GM18907 (cell line): ENCODE data around the gene GALNT3.

Experiments used
- ATAC-seq: cut with Tn5 transposase; IDR thresholded peaks from one replicate; pipeline ENCODE4 v1.9.1; 2021; ENCODE audit warnings: mild to moderate bottlenecking, moderate library complexity; ENCODE audit not compliant: unreplicated experiment

Gene GALNT3

GRCh38 chr2:165793779-165794535, at the start of gene GALNT3:
GALNT3 (minus strand) TSS chr2:165794247; CDS start chr2:165770700, 23,547 bp downstream.
- peak; percentile 36 for ATAC-seq

- ATAC-seq: no peak
Measured at GRCh38 chr2:165843351-165843750, 49.3 kb upstream of the GALNT3 start.

DNA sequence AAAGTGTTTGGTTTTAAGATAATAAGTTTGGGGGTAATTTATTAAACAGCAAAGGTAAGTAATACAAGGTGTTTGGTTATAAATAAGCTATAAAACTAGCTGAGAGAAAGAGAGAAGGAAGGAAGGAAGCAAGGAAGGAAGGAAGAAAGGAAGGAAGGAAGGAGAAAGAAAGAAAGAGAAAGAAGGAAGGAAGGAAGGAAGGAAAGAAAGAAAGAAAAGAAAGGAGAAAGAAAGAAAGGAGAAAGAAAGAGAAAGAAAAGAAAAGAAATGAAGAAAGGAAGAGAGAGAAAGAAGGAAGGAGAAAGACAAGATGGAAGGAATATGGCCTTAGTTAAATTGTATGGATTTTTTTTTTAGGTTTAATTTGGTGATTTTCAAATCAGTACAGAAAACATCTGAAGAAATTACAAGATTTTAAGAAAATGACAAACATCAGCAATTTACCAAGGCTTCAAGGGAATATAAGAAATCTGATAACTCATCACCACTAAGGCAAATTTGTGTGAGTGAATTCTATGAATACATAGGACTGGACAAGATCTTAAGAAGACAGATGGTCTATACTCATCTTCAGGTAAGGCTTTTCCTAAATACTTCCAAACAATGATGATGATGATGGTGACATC, 46.4 kb upstream of the GALNT3 start:
- no peak for ATAC-seq

- no peak for ATAC-seq
Measured at GRCh38 chr2:165839610-165840009, 45.6 kb upstream of the GALNT3 start.

DNA sequence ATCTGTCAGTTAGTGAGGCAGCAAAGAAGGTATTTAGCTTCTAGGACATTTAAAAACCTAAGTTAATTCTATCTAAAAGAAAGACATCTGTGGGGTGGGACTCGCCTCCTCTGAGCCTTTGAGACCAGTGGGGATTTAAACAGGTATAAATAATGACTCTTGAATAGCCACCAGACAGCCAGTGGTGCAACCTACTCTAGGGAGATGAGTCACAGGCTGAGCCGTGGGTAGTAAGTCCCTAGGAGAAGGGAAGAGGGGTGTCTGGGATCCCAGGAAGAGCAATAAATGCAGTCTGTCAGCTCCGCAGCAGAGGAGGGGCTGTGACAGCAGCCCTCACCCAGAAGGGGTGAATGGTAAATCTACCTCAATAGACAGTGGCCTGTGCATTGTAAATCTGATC, 43.1 kb upstream of the GALNT3 start:
- ATAC-seq: no peak

DNA sequence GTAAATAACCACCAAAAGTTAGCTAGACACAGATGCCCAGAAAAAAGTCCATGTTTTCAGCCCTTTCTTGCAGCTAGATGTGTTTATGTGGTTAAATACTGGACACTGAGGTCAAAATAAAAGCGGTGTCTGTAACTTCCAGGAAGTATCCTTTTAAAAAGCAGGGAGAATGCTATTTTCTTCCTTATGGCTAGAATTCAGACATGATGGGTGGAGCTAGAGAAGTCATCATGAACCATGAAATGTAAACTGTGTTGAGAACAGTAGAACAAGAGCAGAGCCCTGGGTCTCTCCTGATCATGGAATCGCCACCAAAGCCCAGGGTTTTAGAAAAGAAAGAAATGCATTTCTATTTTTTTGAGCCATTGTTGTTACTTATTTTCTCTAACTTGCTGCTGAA, 41.3 kb upstream of the GALNT3 start:
- ATAC-seq: no peak

- no peak for ATAC-seq
Measured at GRCh38 chr2:165833156-165833555, 39.1 kb upstream of the GALNT3 start.

GRCh38 chr2:165827921-165828276, 33.9 kb upstream of the GALNT3 start:
- ATAC-seq: no peak

DNA sequence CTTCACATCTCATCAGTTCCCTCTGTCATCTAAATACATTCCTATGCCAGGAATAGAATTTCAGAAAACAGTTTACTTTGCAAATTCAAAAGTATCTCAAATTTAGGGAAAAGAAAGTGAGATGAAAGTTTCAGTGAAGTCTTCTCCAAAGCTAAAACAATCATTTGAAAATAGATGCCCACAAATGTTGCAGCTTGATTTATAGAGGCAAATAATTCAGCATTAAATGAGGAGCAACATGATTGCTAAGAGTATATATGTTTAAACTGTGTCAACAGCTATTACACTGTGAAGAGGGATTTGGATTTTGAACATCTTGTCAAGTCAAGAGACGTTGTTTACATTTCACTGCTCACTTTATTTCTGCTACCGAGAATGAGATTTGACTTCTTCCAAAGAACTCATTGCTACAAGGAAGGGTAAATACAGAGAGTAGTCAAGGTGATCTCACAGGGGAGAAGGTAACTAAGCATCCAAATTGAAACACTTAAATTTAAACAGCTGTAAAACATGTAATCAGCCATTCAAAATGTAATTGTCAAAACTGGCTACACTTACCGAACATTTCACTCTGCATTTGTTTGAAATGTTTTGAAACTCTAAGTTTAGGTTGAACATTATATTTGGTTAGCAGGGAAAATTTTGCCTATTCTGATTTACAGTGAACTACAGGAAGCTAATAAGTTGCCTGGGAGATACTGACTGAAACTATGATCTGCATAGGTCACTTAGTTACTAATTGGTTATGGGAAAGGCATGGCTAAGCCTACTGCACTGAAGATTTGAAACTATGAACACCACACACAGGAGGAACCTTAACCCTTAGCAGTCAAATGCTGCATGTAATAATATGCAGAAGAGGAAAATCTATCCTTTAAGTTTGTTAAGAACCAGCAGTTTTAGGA, 33.2 kb upstream of the GALNT3 start:
- peak; percentile 90 for ATAC-seq

DNA sequence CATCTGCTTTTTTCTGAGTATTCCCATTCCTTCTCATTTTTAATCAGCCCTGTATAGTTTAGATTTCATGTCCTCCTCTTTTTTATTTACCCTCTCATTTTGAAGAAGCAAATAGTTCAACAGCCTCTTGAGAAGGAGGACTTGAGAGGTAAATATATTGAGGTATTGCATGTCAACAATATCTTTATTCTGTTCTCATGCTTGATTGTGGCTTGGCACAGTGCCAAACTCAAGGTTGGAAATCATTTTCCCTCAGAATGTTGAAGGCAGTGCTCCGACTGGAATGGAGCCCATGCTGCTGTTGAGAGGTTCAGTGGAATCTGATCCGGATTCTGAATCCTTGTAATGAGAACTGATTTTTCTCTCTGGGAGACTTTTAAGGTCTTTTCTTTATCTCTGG, 31.0 kb upstream of the GALNT3 start:
- ATAC-seq: no peak

DNA sequence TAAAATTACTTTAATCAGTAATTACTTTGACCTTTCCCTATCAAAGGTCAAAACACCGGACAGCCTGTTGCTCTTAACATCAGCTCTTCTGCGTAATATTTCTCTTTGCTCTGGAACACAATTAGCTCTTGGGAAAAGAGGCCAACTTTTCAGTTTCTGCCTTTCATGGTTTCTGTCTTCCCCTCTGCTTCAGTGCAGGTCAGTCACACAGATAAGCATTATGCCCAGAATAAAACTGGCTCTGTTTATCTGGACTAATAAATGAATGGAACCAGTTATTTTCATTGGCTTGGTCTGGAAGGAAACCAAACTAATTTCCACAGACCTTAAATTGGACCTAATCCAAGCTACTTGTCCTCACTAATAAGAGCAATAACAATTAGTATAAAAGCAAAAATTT, 26.2 kb upstream of the GALNT3 start:
- ATAC-seq: no peak

DNA sequence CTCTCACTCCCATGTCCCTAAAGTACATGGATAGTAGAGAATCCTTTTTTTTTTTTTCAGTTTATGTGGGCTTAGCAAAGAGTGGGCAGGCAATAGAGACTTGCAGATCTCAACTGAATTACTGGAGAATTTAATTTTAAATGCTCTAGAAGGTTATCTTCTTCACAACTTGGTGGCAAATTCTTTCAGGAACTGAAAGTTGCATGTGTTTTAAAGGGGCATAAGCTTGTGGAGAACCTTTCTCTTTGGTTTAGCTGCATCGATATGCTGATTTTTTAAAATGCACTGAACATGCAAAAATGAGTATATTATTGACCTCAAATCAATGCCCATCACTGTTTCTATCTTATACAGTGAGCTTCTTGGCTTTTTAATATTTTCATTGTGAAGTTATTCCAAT, 24.9 kb upstream of the GALNT3 start:
- ATAC-seq: no peak

DNA sequence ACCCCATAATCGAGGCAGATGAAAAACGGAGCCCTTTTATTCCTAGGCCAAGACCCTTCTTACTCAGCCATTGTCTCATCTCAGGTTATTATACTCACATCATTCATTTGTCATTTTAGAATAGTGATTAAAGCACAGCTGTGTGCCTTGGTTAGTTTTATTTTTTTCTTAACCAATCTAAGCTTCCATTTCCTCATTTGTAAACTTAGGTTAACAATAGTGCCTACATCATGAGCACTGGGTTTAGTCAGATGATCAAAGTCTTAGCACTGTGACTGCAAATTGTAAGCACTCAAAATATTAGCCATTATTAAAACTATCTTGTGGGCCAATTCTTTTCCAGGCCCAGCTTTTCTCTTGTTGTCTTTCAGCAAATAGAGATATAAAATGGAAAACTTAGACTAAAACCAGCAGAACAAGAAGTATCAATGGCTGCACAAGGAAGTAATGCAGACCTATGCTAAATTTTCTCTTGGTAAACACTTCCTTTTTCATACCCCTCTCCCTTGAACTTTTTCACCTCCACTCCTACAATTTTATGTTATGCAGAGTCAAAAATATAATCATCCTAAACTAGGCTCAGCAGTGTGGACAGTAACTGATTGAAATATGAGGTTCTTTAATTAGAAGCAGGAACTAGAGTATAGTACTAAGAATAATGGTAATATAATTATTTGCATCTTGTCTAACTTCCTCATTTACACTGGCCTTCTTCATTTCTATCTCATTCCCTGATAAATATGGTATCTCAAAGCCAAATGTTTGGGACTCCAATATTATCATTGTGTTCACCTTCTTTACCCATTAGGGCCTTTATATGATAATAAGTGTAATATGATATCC, 21.5 kb upstream of the GALNT3 start:
- peak; percentile 61 for ATAC-seq

DNA sequence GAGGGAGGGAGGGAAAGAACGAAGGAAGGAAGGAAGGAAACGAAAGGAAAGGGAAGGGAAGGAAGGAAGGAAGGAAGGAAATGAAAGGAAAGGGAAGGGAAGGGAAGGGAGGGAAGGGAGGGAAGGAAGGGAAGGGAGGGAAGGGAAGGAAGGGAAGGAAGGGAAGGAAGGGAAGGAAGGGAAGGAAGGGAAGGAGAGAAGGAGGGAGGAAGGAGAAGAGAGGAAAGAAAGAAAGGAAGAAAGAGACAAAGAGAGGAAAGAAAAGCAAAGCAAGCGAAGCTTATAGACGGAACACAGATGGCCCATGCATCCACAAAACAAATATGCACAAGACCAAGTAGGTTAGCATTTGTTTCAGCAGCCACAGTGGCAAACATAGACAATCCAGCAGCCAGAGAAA, 20.4 kb upstream of the GALNT3 start:
- ATAC-seq: no peak

GRCh38 chr2:165811592-165812370, 17.7 kb upstream of the GALNT3 start:
- no peak for ATAC-seq

DNA sequence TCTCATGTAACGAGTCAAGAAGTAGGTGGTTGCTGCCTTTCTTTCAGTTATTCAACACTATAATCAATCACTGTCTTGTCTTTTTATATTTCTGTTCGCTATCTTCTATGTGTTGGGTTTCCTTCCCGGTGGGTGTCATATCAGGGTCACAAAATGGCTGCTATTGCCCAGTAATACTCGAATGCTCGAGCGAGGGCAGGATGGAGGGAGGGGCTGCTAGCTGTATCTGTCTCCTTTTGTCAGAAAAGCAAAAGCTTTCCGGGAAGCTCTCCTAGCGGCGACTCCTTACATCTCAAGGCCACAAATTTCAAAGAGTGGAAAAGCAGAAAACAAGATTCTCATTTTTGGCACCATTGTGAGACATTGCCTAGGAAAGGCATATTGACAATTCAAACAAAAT, 16.4 kb upstream of the GALNT3 start:
- ATAC-seq: no peak

GRCh38 chr2:165804719-165805118, 10.7 kb upstream of the GALNT3 start:
- ATAC-seq: no peak

GRCh38 chr2:165803123-165803760, 9.2 kb upstream of the GALNT3 start:
- ATAC-seq: no peak

GRCh38 chr2:165801176-165801575, 7.1 kb upstream of the GALNT3 start:
- ATAC-seq: no peak
